GM12878 (cell line): ENCODE data around the gene SDCCAG8. TPM values are rescaled to one million over a fixed set of nuclear protein-coding genes. Genes with fewer than 3 reads are reported as not detected.

ENCODE experiments used
- ATAC-seq: fragments of 200-7000 bp; cut with Tn5 transposase; 3 replicates; pipeline ENCODE4 v1.9.1; 2020; ENCODE audit warnings: mild to moderate bottlenecking, moderate library complexity
- BruUV-seq: library from RNA; stranded (reverse); fragments of 400-500 nt; replicated peaks from 2 replicates; lab custom pipeline; 2021; lab: Mats Ljungman, UMichigan
- CTCF ChIA-PET: fragments of 300-600 bp; sonication (Branson Sonifier 250); formaldehyde crosslinking; extraction: SDS; loops from one replicate; lab custom pipeline; 2021; ENCODE audit warnings: inconsistent platforms; lab: Yijun Ruan, JAX
- POLR2A ChIA-PET: fragments of 350-600 bp; formaldehyde crosslinking; extraction: SDS; loops from one replicate; lab custom pipeline; 2021; ENCODE audit warnings: inconsistent platforms; lab: Charles Lee
- RAD21 ChIA-PET: fragments of 300-600 bp; sonication (Branson Sonifier 250); formaldehyde crosslinking; loops from one replicate; lab custom pipeline; 2023; ENCODE audit warnings: antibody characterized with exemption; ENCODE audit not compliant: unreplicated experiment; lab: Charles Lee
- SMC1A ChIA-PET: fragments of 300-600 bp; sonication (Branson Sonifier 250); formaldehyde crosslinking; loops from one replicate; lab custom pipeline; 2023; ENCODE audit not compliant: unreplicated experiment, uncharacterized antibody; lab: Charles Lee
- DNase-seq: peaks from one replicate; pipeline ENCODE4 v3.0.0-alpha.2; 2011; ENCODE audit warnings: low read depth, low spot score
- FAIRE-seq: peaks from 3 replicates; lab custom pipeline; 2011; peaks lifted over from hg19 to GRCh38; lab: Jason Lieb, UNC
- H2AFZ ChIP-seq: 2 replicates; pipeline ENCODE4 v1.6.0; 2011; ENCODE audit warnings: low read depth, low read length, control low read depth; ENCODE audit not compliant: control insufficient read depth
- H3K27ac ChIP-seq: 2 replicates; pipeline ENCODE4 v1.5.1; 2011; ENCODE audit warnings: control low read depth; ENCODE audit not compliant: control insufficient read depth, insufficient read depth
- H3K27me3 ChIP-seq, 2 experiments: replicated peaks in 1 of 2; 2 replicates each; pipeline versions ENCODE4 v1.6.0 to v1.6.1; 2011; ENCODE audit warnings: low read length in 1 of 2; ENCODE audit not compliant: control insufficient read depth in 2 of 2, insufficient read depth in 2 of 2
- H3K36me3 ChIP-seq, 2 experiments: 2 replicates each; pipeline ENCODE4 v1.5.1; 2011; ENCODE audit warnings: low read length in 1 of 2; ENCODE audit not compliant: control insufficient read depth in 2 of 2, insufficient read depth in 2 of 2
- H3K4me1 ChIP-seq: 2 replicates; pipeline ENCODE4 v1.6.1; 2011; ENCODE audit warnings: mild to moderate bottlenecking, low read length, moderate library complexity, mixed read lengths; ENCODE audit not compliant: control insufficient read depth, insufficient read depth
- H3K4me2 ChIP-seq: 2 replicates; pipeline ENCODE4 v1.6.0; 2011; ENCODE audit warnings: control low read depth; ENCODE audit not compliant: control insufficient read depth, insufficient read depth
- H3K4me3 ChIP-seq: fragments of 200-600 bp; sonication (generic); 2 replicates; pipeline ENCODE4 v1.5.1; 2016
- H3K79me2 ChIP-seq: 2 replicates; pipeline ENCODE4 v1.6.0; 2011; ENCODE audit warnings: low read length; ENCODE audit not compliant: control insufficient read depth, insufficient read depth
- H3K9ac ChIP-seq: 2 replicates; pipeline ENCODE4 v1.8.0; 2011; ENCODE audit warnings: low read length, control low read depth, mixed read lengths; ENCODE audit not compliant: control insufficient read depth, insufficient read depth
- H3K9me3 ChIP-seq: replicated peaks from 3 replicates; pipeline ENCODE4 v1.5.1; 2011; ENCODE audit warnings: mild to moderate bottlenecking, low read length; ENCODE audit not compliant: control insufficient read depth, insufficient read depth
- H4K20me1 ChIP-seq: 2 replicates; pipeline ENCODE4 v1.6.0; 2011; ENCODE audit not compliant: control insufficient read depth, insufficient read depth
- BCL11A ChIP-seq: IDR thresholded peaks from 2 replicates; pipeline ENCODE4 v1.6.1; 2011; ENCODE audit warnings: low read depth, low read length
- CBX3 ChIP-seq: fragments of 200-600 bp; sonication (generic); IDR thresholded peaks from 2 replicates; pipeline ENCODE4 v1.6.1; 2016; ENCODE audit warnings: low read depth, borderline replicate concordance
- CBX5 ChIP-seq: sonication (generic); IDR thresholded peaks from 2 replicates; pipeline ENCODE4 v1.6.1; 2016; ENCODE audit warnings: low read depth, moderate library complexity, mild to moderate bottlenecking, inconsistent platforms
- CHD1 ChIP-seq: IDR thresholded peaks from 2 replicates; pipeline ENCODE4 v1.6.1; 2012; ENCODE audit warnings: low read depth, low read length, improper control_type of control experiment
- CHD4 ChIP-seq: fragments of 200-600 bp; sonication (generic); IDR thresholded peaks from 2 replicates; pipeline ENCODE4 v1.6.1; 2016; ENCODE audit warnings: mild to moderate bottlenecking
- FOS ChIP-seq: IDR thresholded peaks from 3 replicates; pipeline ENCODE4 v1.6.1; 2011; ENCODE audit warnings: borderline replicate concordance; ENCODE audit not compliant: insufficient read length; ENCODE audit errors: extremely low read depth
- FOXM1 ChIP-seq: IDR thresholded peaks from 2 replicates; pipeline ENCODE4 v1.6.1; 2012; ENCODE audit warnings: low read depth, mild to moderate bottlenecking, inconsistent platforms, low read length, moderate library complexity
- SMARCA5 ChIP-seq: fragments of 450-650 bp; IDR thresholded peaks from 2 replicates; pipeline ENCODE4 v1.6.1; 2017; ENCODE audit warnings: mild to moderate bottlenecking
- SUZ12 ChIP-seq: fragments of 200-600 bp; sonication (generic); IDR thresholded peaks from one replicate; pipeline ENCODE4 v1.6.1; 2018; ENCODE audit warnings: antibody characterized with exemption, mild to moderate bottlenecking; ENCODE audit not compliant: unreplicated experiment
- WRNIP1 ChIP-seq: IDR thresholded peaks from 2 replicates; pipeline ENCODE4 v1.6.1; 2011; ENCODE audit warnings: low read depth, low read length, improper control_type of control experiment, borderline replicate concordance
- ZNF217 ChIP-seq: fragments of 450-650 bp; IDR thresholded peaks from 2 replicates; pipeline ENCODE4 v1.6.1; 2017; ENCODE audit warnings: antibody characterized with exemption, mild to moderate bottlenecking
- ZNF24 ChIP-seq: fragments of 450-650 bp; IDR thresholded peaks from 2 replicates; pipeline ENCODE4 v1.6.1; 2017; ENCODE audit warnings: antibody characterized with exemption, mild to moderate bottlenecking
- WGBS: methylation state at CpG from one replicate; pipeline ENCODE4 v1.1.6; 2016; ENCODE audit warnings: low lambda C conversion rate; ENCODE audit not compliant: insufficient replicate concordance, insufficient coverage; ENCODE audit errors: missing lambda C conversion rate; 5-methylcytosine and 5-hydroxymethylcytosine counted together
- in situ Hi-C: fragments of 300-500 bp; cut with MboI; formaldehyde crosslinking; loops from 9 replicates; pipeline ENCODE4 v1.14.3; 2018; ENCODE audit warnings: mixed read lengths
- intact Hi-C: fragments of 100-400 bp; cut with micrococcal nuclease; formaldehyde crosslinking; loops from one replicate; pipeline ENCODE4 v1.14.2; 2022; ENCODE audit not compliant: unreplicated experiment
- polyA plus RNA-seq, 11 experiments: library from polyadenylated mRNA; depleted of rRNA in 4 of 11; unstranded in 6 of 11; stranded (reverse) in 5 of 11; fragments of >200 nt; fragmentation: Nextera tagmentation in 4 of 11; fragmentation: Illumina TruSeq in 1 of 11; extraction: Ambion mirVana in 4 of 11; extraction: Trizol in 1 of 11; gene quantifications; 1 replicate in 1 of 11; 2 replicates in 10 of 11; pipeline versions ENCODE4 v1.2.1 to v1.2.3, GENCODE V29; 2011 to 2016; ENCODE audit warnings: inconsistent platforms in 2 of 11, missing spikeins in 2 of 11, low read depth in 1 of 11
- total RNA-seq, 4 experiments: library from RNA; depleted of rRNA in 3 of 4; stranded (reverse); fragments of >200 nt in 3 of 4; fragmentation: Illumina TruSeq in 1 of 4; extraction: Trizol in 1 of 4; gene quantifications; 2 replicates each; pipeline versions ENCODE4 v1.2.1 to v1.2.3, GENCODE V29; 2013 to 2021
- TF ChIP-seq, protein P1 (sequence below): IDR thresholded peaks from 2 replicates; pipeline ENCODE4 v1.6.1; 2011; ENCODE audit warnings: low read depth, low read length, improper control_type of control experiment, borderline replicate concordance

The SDCCAG8 gene
- total and polyA plus RNA-seq, 10 of the 15 experiments (the other 5 are each of a cell fraction or from before 2014, with no cell fraction given) = 15.0 to 25.6 (median 20.6) TPM

DNA sequence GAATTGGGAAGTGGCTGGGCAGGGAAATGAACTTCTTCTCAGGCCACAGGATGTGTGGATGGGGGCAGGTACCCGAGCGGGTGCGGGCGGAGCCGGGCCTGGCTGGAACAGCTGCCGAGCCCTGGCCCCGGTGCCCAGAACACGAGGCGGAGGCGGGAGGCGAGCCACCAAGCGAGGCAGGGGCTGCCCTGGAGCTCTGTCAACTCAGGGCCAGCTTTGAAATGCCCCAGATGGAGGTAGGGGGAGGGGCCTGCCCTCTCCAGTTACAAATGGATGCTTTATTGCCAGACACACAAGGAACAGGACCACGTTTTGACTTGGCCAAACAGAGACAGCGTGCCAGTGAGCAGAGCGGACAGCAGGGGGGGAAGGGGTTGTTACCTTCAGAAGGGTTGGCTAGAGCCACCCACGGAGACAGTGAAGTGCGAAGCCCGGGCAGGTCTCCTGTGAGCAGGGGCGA, 240.4 kb downstream of the SDCCAG8 start:
- BruUV-seq = no TSS peak
- no peak for DNase-seq
- ChIA-PET RAD21 (no interaction called here), SMC1A (no interaction called here), CTCF (no interaction called here), POLR2A (no interaction called here)
- intact Hi-C loops = no loop called here
- TF ChIP-seq CBX3 = no peak
- no peak for TF ChIP-seq ZNF217
- no peak for TF ChIP-seq CBX5
- no peak for TF ChIP-seq FOXM1
- no peak for TF ChIP-seq FOS
- TF ChIP-seq, protein P1, sequence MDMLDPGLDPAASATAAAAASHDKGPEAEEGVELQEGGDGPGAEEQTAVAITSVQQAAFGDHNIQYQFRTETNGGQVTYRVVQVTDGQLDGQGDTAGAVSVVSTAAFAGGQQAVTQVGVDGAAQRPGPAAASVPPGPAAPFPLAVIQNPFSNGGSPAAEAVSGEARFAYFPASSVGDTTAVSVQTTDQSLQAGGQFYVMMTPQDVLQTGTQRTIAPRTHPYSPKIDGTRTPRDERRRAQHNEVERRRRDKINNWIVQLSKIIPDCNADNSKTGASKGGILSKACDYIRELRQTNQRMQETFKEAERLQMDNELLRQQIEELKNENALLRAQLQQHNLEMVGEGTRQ = no peak
- TF ChIP-seq SUZ12 = no peak
- TF ChIP-seq CHD1 = no peak
- TF ChIP-seq WRNIP1 = no peak
- TF ChIP-seq SMARCA5 = no peak
- no peak for TF ChIP-seq CHD4
- TF ChIP-seq BCL11A = no peak
- TF ChIP-seq ZNF24 = no peak
- H3K36me3 ChIP-seq = no peaks in the 10 kb centered on the region; a peak in 1 of 4 replicates
- no peak overlapping the region for H3K4me2 ChIP-seq
- no peaks in the 10 kb centered on the region for H3K79me2 ChIP-seq
- no peaks in the 10 kb centered on the region for H3K4me1 ChIP-seq
- H3K27ac ChIP-seq = no peak overlapping the region
- no peak for FAIRE-seq
- H2AFZ ChIP-seq = no peak overlapping the region
- no peak overlapping the region for H3K9ac ChIP-seq
- no peaks in the 10 kb centered on the region for H4K20me1 ChIP-seq
- no peak overlapping the region for H3K4me3 ChIP-seq
- WGBS = 86% methylated on average over 13 of the region's 19 CpGs
- H3K9me3 ChIP-seq = no peaks in the 10 kb centered on the region
- no peaks in the 10 kb centered on the region for H3K27me3 ChIP-seq
- no peak for ATAC-seq
- in situ Hi-C loops = no loop called here
